Fibroblast of lung (primary cell): ENCODE data around the gene TSHZ1.

Source experiments
- EZH2 ChIP-seq: IDR thresholded peaks from 2 replicates; pipeline ENCODE4 v1.5.1; 2012; ENCODE audit warnings: low read length, control low read depth, mild to moderate bottlenecking; ENCODE audit errors: missing control alignments
- TF ChIP-seq, protein P1 (sequence below), 2 donors: IDR thresholded peaks in 1 of 2; conservative IDR thresholded peaks in 1 of 2; 1 replicate in 1 of 2; 2 replicates in 1 of 2; pipeline ENCODE4 v1.5.1; 2011 to 2012; ENCODE audit warnings: low read length in 2 of 2, control low read depth in 1 of 2, inconsistent platforms in 1 of 2, low read depth in 1 of 2, mild to moderate bottlenecking in 1 of 2

DNA sequence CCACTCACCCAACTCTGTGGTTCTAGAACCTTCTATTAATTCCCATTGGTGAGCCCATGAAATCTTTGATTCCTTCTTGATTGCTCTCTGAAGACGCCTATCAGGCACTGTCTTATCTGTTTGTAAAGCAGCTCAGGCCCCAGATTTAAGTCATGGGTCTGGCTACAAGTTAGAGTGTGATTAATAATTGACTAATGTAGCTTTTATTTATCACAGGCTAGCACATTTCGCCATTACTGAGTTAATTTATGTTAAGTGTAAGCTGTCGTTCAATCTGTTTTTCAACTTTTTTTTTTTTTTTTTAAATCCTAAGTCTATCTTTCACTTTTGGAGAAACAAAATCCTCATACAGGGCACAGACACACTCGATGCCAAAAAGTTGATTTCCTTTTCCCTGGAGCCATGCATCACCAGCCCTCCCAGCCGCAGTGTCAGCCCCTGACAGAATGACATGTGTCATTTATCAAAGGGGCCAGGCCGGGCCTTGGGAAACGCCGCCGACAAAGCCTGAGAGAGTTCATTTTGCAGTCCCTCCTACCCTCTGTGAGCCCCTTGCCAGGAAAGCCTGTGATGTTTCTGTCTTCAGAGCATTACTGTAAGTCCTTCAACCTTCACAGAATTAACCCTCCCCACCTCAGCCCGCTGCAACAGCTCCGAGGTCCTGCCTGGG, 15.8 kb downstream of the TSHZ1 start:
- no peak for TF ChIP-seq EZH2
- TF ChIP-seq, protein P1, sequence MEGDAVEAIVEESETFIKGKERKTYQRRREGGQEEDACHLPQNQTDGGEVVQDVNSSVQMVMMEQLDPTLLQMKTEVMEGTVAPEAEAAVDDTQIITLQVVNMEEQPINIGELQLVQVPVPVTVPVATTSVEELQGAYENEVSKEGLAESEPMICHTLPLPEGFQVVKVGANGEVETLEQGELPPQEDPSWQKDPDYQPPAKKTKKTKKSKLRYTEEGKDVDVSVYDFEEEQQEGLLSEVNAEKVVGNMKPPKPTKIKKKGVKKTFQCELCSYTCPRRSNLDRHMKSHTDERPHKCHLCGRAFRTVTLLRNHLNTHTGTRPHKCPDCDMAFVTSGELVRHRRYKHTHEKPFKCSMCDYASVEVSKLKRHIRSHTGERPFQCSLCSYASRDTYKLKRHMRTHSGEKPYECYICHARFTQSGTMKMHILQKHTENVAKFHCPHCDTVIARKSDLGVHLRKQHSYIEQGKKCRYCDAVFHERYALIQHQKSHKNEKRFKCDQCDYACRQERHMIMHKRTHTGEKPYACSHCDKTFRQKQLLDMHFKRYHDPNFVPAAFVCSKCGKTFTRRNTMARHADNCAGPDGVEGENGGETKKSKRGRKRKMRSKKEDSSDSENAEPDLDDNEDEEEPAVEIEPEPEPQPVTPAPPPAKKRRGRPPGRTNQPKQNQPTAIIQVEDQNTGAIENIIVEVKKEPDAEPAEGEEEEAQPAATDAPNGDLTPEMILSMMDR (conservative IDR thresholded peaks at IDR 0.05 in 1 of 2, IDR thresholded peaks at IDR 0.05 in 1 of 2; ENCODE audit: low read depth in 1 of 2, low read length in 2 of 2): no peak
